Endothelial cell of umbilical vein (primary cell): Measurements from ENCODE around the gene PPIL6.

ENCODE experiments used
- EZH2 ChIP-seq: IDR thresholded peaks from 2 replicates; pipeline ENCODE4 v1.6.1; 2012; ENCODE audit warnings: borderline replicate concordance, low read depth, mild to moderate bottlenecking, moderate library complexity, low read length, inconsistent platforms; ENCODE audit not compliant: severe bottlenecking
- FOS ChIP-seq: IDR thresholded peaks from 2 replicates; pipeline ENCODE4 v1.6.1; 2011; ENCODE audit warnings: mild to moderate bottlenecking, low read length, moderate library complexity, borderline replicate concordance; ENCODE audit not compliant: insufficient read depth
- GATA2 ChIP-seq: IDR thresholded peaks from 2 replicates; pipeline ENCODE4 v1.7.0; 2011; ENCODE audit warnings: low read depth, mild to moderate bottlenecking, moderate library complexity, mixed read lengths, low read length; ENCODE audit not compliant: insufficient read length, insufficient read depth
- JUN ChIP-seq: IDR thresholded peaks from 2 replicates; pipeline ENCODE4 v1.6.1; 2011; ENCODE audit warnings: borderline replicate concordance, low read depth; ENCODE audit not compliant: insufficient read length, insufficient read depth
- MYC ChIP-seq: IDR thresholded peaks from one replicate; pipeline ENCODE4 v1.6.1; 2011; ENCODE audit warnings: mild to moderate bottlenecking, low read depth, low read length
- POLR2A ChIP-seq: IDR thresholded peaks from 2 replicates; pipeline ENCODE4 v1.6.1; 2012; ENCODE audit warnings: low read depth, mild to moderate bottlenecking, control low read depth, low read length
- POLR2AphosphoS5 ChIP-seq: IDR thresholded peaks from 2 replicates; pipeline ENCODE4 v1.6.1; 2012; ENCODE audit warnings: low read depth, mild to moderate bottlenecking, control low read depth, low read length, moderate library complexity; ENCODE audit not compliant: insufficient read depth
- TF ChIP-seq, protein P1 (sequence below): IDR thresholded peaks from 2 replicates; pipeline ENCODE4 v1.6.1; 2011; ENCODE audit not compliant: insufficient read depth, insufficient read length
- TF ChIP-seq, protein P2 (sequence below), 2 donors: IDR thresholded peaks; 1 replicate in 1 of 2; 2 replicates in 1 of 2; pipeline ENCODE4 v1.5.1; 2011; ENCODE audit warnings: low read length in 2 of 2, mild to moderate bottlenecking in 2 of 2, moderate library complexity in 2 of 2, control low read depth in 1 of 2, inconsistent platforms in 1 of 2, low read depth in 1 of 2; ENCODE audit not compliant: insufficient read depth in 1 of 2; ENCODE audit errors: extremely low read depth in 1 of 2

DNA sequence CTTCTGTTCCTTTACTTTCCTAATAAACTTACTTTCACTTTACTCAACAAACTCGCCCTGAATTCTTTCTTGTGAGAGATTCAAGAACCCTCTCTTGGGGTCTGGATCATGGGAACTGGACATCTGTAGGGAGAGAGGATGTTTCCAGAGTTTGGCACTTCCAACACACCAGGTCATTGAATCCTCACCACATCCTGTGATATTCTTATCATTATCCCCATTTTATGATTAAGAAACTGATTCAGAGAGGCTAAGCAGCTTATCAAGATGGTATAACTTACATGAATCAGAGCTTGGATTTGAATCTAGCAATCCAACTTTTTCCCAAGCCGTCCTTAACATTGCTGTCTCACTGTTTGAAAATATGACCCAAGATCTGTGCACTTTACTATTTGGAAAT lies 15.5 kb downstream of the PPIL6 start:
- TF ChIP-seq POLR2A, result no peak
- TF ChIP-seq POLR2AphosphoS5, result no peak
- TF ChIP-seq, protein P1, sequence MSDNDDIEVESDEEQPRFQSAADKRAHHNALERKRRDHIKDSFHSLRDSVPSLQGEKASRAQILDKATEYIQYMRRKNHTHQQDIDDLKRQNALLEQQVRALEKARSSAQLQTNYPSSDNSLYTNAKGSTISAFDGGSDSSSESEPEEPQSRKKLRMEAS, result no peak
- no peak for TF ChIP-seq EZH2
- TF ChIP-seq, protein P2, sequence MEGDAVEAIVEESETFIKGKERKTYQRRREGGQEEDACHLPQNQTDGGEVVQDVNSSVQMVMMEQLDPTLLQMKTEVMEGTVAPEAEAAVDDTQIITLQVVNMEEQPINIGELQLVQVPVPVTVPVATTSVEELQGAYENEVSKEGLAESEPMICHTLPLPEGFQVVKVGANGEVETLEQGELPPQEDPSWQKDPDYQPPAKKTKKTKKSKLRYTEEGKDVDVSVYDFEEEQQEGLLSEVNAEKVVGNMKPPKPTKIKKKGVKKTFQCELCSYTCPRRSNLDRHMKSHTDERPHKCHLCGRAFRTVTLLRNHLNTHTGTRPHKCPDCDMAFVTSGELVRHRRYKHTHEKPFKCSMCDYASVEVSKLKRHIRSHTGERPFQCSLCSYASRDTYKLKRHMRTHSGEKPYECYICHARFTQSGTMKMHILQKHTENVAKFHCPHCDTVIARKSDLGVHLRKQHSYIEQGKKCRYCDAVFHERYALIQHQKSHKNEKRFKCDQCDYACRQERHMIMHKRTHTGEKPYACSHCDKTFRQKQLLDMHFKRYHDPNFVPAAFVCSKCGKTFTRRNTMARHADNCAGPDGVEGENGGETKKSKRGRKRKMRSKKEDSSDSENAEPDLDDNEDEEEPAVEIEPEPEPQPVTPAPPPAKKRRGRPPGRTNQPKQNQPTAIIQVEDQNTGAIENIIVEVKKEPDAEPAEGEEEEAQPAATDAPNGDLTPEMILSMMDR (IDR thresholded peaks at IDR 0.05; ENCODE audit: extremely low read depth in 1 of 2, insufficient read depth in 1 of 2, low read depth in 1 of 2, low read length in 2 of 2), result no peak
- TF ChIP-seq FOS, result no peak
- TF ChIP-seq JUN, result no peak
- TF ChIP-seq GATA2, result no peak
- no peak for TF ChIP-seq MYC
